RWPE1 (cell line): Measurements from ENCODE around the gene FILIP1L.

Experiments
- CTCF ChIA-PET: fragments of 350-600 bp; sonication (Branson Sonifier 250); formaldehyde crosslinking; extraction: SDS; loops from one replicate; lab custom pipeline; 2021; lab: Yijun Ruan, JAX
- POLR2A ChIA-PET: fragments of 400-600 bp; formaldehyde crosslinking; extraction: SDS; loops from one replicate; lab custom pipeline; 2020; ENCODE audit warnings: antibody characterized with exemption; ENCODE audit not compliant: low non-redundant PET; lab: Yijun Ruan, JAX
- DNase-seq: peaks from one replicate; pipeline ENCODE4 v3.0.0; 2012; ENCODE audit warnings: low spot score
- H3K27ac ChIP-seq: fragments of 450-650 bp; 2 replicates; pipeline ENCODE4 v1.5.1; 2017
- CTCF ChIP-seq: fragments of 450-650 bp; conservative IDR thresholded peaks from 2 replicates; pipeline ENCODE4 v1.5.1; 2017; ENCODE audit warnings: low read depth, mild to moderate bottlenecking

The FILIP1L gene

GRCh38 chr3:100110162-100110561 is 4.1 kb downstream of the FILIP1L start:
- POLR2A ChIA-PET, result no interaction called here
- no peak overlapping the region for H3K27ac ChIP-seq
- no peak for DNase-seq
- no peak for TF ChIP-seq CTCF
- CTCF ChIA-PET, result interaction anchor here (0.6 to 0.7 kb wide), 2 partner anchors 269 to 297 kb away, joined by 3 to 4 read pairs; no protein-coding TSS in a partner anchor

GRCh38 chr3:100108464-100109079 is 5.7 kb downstream of the FILIP1L start:
- H3K27ac ChIP-seq, result no peak overlapping the region
- DNase-seq, result no peak
- CTCF ChIA-PET, result interaction anchor here (0.6 kb wide), 1 partner anchor 9 kb away, joined by 3 read pairs; no protein-coding TSS in a partner anchor
- POLR2A ChIA-PET, result no interaction called here
- TF ChIP-seq CTCF, result no peak

- ChIA-PET POLR2A (interaction anchor here (0.6 kb wide), 1 partner anchor 354 kb away, joined by 3 read pairs; no protein-coding TSS in a partner anchor), CTCF (no interaction called here)
- TF ChIP-seq CTCF, result no peak
- DNase-seq, result peak; percentile 20
- no peak overlapping the region for H3K27ac ChIP-seq
Observed at GRCh38 chr3:100107221-100107814, 7.0 kb downstream of the FILIP1L start.

GRCh38 chr3:100106531-100107141 is 7.7 kb downstream of the FILIP1L start:
- ChIA-PET CTCF (no interaction called here), POLR2A (interaction anchor here (0.6 kb wide), 1 partner anchor 355 kb away, joined by 3 read pairs; no protein-coding TSS in a partner anchor)
- no peak overlapping the region for H3K27ac ChIP-seq
- TF ChIP-seq CTCF, result no peak
- peak; percentile 40 for DNase-seq

- ChIA-PET CTCF (no interaction called here), POLR2A (no interaction called here)
- DNase-seq, result peak; percentile 26
- no peak overlapping the region for H3K27ac ChIP-seq
- no peak for TF ChIP-seq CTCF
Observed at GRCh38 chr3:100106094-100106493, 8.2 kb downstream of the FILIP1L start.

- ChIA-PET POLR2A (no interaction called here), CTCF (no interaction called here)
- H3K27ac ChIP-seq, result no peak overlapping the region
- no peak for TF ChIP-seq CTCF
- no peak for DNase-seq
Observed at GRCh38 chr3:100105501-100105900, 8.8 kb downstream of the FILIP1L start.
